Neural cell (in vitro differentiated cells): Measurements from ENCODE around the gene NUDCD2. TPM values are rescaled to one million over a fixed set of nuclear protein-coding genes. Genes with fewer than 3 reads are reported as not detected.

ENCODE experiments used
- H2AFZ ChIP-seq: fragments of 200-600, 300-800 bp; sonication (generic), shearing (Covaris generic); 2 replicates; pipeline ENCODE4 v1.6.0; 2014; ENCODE audit warnings: low read depth, mild to moderate bottlenecking, antibody characterized with exemption, low read length, moderate library complexity
- H3F3A ChIP-seq: fragments of 200-600 bp; shearing (Covaris generic); 2 replicates; pipeline ENCODE4 v1.6.1; 2016; ENCODE audit warnings: mild to moderate bottlenecking, moderate library complexity, mixed read lengths, antibody characterized with exemption, low read length; ENCODE audit not compliant: insufficient read depth, poor library complexity, severe bottlenecking
- H3K27ac ChIP-seq: fragments of 200-600, 300-800 bp; sonication (generic), shearing (Covaris generic); 2 replicates; pipeline ENCODE4 v1.5.1; 2014; ENCODE audit warnings: mild to moderate bottlenecking, low read length, moderate library complexity
- H3K27me3 ChIP-seq: fragments of 300-800, 200-600 bp; sonication (generic), shearing (Covaris generic); 2 replicates; pipeline ENCODE4 v1.6.0; 2014; ENCODE audit warnings: mild to moderate bottlenecking, low read depth, low read length, moderate library complexity; ENCODE audit not compliant: insufficient read depth
- H3K36me3 ChIP-seq: fragments of 300-800, 200-600 bp; sonication (generic), shearing (Covaris generic); 2 replicates; pipeline ENCODE4 v1.5.1; 2014; ENCODE audit warnings: mild to moderate bottlenecking, antibody characterized with exemption, low read length, moderate library complexity; ENCODE audit not compliant: insufficient read depth
- H3K4me2 ChIP-seq: fragments of 300-800, 200-600 bp; sonication (generic), shearing (Covaris generic); 2 replicates; pipeline ENCODE4 v1.6.0; 2014; ENCODE audit warnings: mild to moderate bottlenecking, low read length
- H3K4me3 ChIP-seq: fragments of 300-800, 200-600 bp; sonication (generic), shearing (Covaris generic); 2 replicates; pipeline ENCODE4 v1.5.1; 2014; ENCODE audit warnings: mild to moderate bottlenecking, low read length, moderate library complexity
- H3K79me2 ChIP-seq: fragments of 200-600 bp; shearing (Covaris generic); replicated peaks from 2 replicates; pipeline ENCODE4 v1.6.0; 2014; ENCODE audit warnings: mild to moderate bottlenecking, low read length, moderate library complexity; ENCODE audit not compliant: insufficient read depth
- H3K9ac ChIP-seq: fragments of 300-800, 200-600 bp; sonication (generic), shearing (Covaris generic); 2 replicates; pipeline ENCODE4 v1.6.1; 2016; ENCODE audit warnings: mild to moderate bottlenecking, low read length, mixed read lengths
- H3K9me2 ChIP-seq: fragments of 200-600 bp; shearing (Covaris generic); 2 replicates; pipeline ENCODE4 v1.6.1; 2016; ENCODE audit warnings: mild to moderate bottlenecking, low read length, mixed read lengths; ENCODE audit not compliant: insufficient read depth
- H3K9me3 ChIP-seq: fragments of 200-600, 300-800 bp; sonication (generic), shearing (Covaris generic); 2 replicates; pipeline ENCODE4 v1.6.1; 2016; ENCODE audit warnings: mild to moderate bottlenecking, mixed run types, low read length, moderate library complexity, mixed read lengths
- H4K20me1 ChIP-seq: fragments of 200-600 bp; shearing (Covaris generic); 2 replicates; pipeline ENCODE4 v1.6.1; 2016; ENCODE audit warnings: mild to moderate bottlenecking, mixed run types; ENCODE audit not compliant: insufficient read depth
- EP300 ChIP-seq: fragments of 450-650 bp; conservative IDR thresholded peaks from 2 replicates; pipeline ENCODE4 v1.6.1; 2014; ENCODE audit warnings: antibody characterized with exemption, mild to moderate bottlenecking, moderate library complexity; ENCODE audit not compliant: poor library complexity, severe bottlenecking
- EZH2 ChIP-seq: fragments of 200-600, 300-800 bp; shearing (Covaris generic), sonication (generic); IDR thresholded peaks from 2 replicates; pipeline ENCODE4 v1.6.1; 2014; ENCODE audit warnings: antibody characterized with exemption, low read length, borderline replicate concordance, mild to moderate bottlenecking; ENCODE audit not compliant: insufficient read depth, poor library complexity, severe bottlenecking
- MXI1 ChIP-seq: fragments of 450-650 bp; conservative IDR thresholded peaks from 2 replicates; pipeline ENCODE4 v1.6.1; 2014; ENCODE audit warnings: antibody characterized with exemption, mild to moderate bottlenecking; ENCODE audit not compliant: poor library complexity, severe bottlenecking
- POLR2AphosphoS5 ChIP-seq: IDR thresholded peaks from 2 replicates; pipeline ENCODE4 v1.6.1; 2012
- RAD21 ChIP-seq: fragments of 450-650 bp; conservative IDR thresholded peaks from 2 replicates; pipeline ENCODE4 v1.6.1; 2014; ENCODE audit warnings: antibody characterized with exemption, mild to moderate bottlenecking, moderate library complexity
- SMC3 ChIP-seq: fragments of 450-650 bp; conservative IDR thresholded peaks from 2 replicates; pipeline ENCODE4 v1.6.1; 2014; ENCODE audit warnings: antibody characterized with exemption, mild to moderate bottlenecking, moderate library complexity; ENCODE audit not compliant: poor library complexity
- TAF1 ChIP-seq: IDR thresholded peaks from 2 replicates; pipeline ENCODE4 v1.6.1; 2012; ENCODE audit warnings: low read depth
- polyA plus RNA-seq: library from polyadenylated mRNA; depleted of rRNA; stranded (reverse); fragments of >200 nt; gene quantifications from 2 replicates; pipeline ENCODE4 v1.2.3, GENCODE V29; 2014
- TF ChIP-seq, protein P1 (sequence below): fragments of 450-650 bp; IDR thresholded peaks from 2 replicates; pipeline ENCODE4 v1.5.1; 2014; ENCODE audit warnings: antibody characterized with exemption, mild to moderate bottlenecking, moderate library complexity; ENCODE audit not compliant: poor library complexity, severe bottlenecking
- TF ChIP-seq, protein P2 (sequence below): IDR thresholded peaks from 2 replicates; pipeline ENCODE4 v1.6.1; 2012; ENCODE audit warnings: borderline replicate concordance

NUDCD2 gene
- polyA plus RNA-seq, 1 donor from 2014 or later: 17.7 TPM

DNA sequence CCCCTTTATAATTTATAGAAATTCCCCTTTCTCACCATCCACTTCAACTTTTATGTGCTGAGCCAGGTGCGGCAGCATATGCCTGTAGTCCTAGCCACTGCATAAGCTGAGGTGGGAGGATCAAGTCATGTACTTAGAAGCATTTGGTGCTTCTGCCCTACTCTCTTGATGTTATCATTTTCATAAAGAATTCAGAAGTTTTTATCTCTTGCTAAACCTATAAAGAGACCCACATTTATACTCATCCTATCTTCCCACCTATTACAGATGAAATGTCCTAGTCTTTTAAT, 19.0 kb upstream of the NUDCD2 start:
- no peaks in the 10 kb centered on the region for H3F3A ChIP-seq
- no peak overlapping the region for H3K4me3 ChIP-seq
- no peak overlapping the region for H3K4me2 ChIP-seq
- H2AFZ ChIP-seq: no peak overlapping the region
- TF ChIP-seq, protein P1, sequence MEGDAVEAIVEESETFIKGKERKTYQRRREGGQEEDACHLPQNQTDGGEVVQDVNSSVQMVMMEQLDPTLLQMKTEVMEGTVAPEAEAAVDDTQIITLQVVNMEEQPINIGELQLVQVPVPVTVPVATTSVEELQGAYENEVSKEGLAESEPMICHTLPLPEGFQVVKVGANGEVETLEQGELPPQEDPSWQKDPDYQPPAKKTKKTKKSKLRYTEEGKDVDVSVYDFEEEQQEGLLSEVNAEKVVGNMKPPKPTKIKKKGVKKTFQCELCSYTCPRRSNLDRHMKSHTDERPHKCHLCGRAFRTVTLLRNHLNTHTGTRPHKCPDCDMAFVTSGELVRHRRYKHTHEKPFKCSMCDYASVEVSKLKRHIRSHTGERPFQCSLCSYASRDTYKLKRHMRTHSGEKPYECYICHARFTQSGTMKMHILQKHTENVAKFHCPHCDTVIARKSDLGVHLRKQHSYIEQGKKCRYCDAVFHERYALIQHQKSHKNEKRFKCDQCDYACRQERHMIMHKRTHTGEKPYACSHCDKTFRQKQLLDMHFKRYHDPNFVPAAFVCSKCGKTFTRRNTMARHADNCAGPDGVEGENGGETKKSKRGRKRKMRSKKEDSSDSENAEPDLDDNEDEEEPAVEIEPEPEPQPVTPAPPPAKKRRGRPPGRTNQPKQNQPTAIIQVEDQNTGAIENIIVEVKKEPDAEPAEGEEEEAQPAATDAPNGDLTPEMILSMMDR: no peak
- TF ChIP-seq EZH2 (no peak), SMC3 (no peak), TAF1 (no peak), POLR2AphosphoS5 (no peak), EP300 (no peak), RAD21 (no peak), MXI1 (no peak)
- TF ChIP-seq, protein P2, sequence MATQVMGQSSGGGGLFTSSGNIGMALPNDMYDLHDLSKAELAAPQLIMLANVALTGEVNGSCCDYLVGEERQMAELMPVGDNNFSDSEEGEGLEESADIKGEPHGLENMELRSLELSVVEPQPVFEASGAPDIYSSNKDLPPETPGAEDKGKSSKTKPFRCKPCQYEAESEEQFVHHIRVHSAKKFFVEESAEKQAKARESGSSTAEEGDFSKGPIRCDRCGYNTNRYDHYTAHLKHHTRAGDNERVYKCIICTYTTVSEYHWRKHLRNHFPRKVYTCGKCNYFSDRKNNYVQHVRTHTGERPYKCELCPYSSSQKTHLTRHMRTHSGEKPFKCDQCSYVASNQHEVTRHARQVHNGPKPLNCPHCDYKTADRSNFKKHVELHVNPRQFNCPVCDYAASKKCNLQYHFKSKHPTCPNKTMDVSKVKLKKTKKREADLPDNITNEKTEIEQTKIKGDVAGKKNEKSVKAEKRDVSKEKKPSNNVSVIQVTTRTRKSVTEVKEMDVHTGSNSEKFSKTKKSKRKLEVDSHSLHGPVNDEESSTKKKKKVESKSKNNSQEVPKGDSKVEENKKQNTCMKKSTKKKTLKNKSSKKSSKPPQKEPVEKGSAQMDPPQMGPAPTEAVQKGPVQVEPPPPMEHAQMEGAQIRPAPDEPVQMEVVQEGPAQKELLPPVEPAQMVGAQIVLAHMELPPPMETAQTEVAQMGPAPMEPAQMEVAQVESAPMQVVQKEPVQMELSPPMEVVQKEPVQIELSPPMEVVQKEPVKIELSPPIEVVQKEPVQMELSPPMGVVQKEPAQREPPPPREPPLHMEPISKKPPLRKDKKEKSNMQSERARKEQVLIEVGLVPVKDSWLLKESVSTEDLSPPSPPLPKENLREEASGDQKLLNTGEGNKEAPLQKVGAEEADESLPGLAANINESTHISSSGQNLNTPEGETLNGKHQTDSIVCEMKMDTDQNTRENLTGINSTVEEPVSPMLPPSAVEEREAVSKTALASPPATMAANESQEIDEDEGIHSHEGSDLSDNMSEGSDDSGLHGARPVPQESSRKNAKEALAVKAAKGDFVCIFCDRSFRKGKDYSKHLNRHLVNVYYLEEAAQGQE: no peak
- H3K9me2 ChIP-seq: no peaks in the 10 kb centered on the region
- H3K27ac ChIP-seq: no peak overlapping the region
- no peaks in the 10 kb centered on the region for H3K79me2 ChIP-seq
- H3K9me3 ChIP-seq: no peaks in the 10 kb centered on the region
- H4K20me1 ChIP-seq: no peaks in the 10 kb centered on the region
- H3K27me3 ChIP-seq: no peaks in the 10 kb centered on the region
- no peaks in the 10 kb centered on the region for H3K36me3 ChIP-seq
- no peak overlapping the region for H3K9ac ChIP-seq

DNA sequence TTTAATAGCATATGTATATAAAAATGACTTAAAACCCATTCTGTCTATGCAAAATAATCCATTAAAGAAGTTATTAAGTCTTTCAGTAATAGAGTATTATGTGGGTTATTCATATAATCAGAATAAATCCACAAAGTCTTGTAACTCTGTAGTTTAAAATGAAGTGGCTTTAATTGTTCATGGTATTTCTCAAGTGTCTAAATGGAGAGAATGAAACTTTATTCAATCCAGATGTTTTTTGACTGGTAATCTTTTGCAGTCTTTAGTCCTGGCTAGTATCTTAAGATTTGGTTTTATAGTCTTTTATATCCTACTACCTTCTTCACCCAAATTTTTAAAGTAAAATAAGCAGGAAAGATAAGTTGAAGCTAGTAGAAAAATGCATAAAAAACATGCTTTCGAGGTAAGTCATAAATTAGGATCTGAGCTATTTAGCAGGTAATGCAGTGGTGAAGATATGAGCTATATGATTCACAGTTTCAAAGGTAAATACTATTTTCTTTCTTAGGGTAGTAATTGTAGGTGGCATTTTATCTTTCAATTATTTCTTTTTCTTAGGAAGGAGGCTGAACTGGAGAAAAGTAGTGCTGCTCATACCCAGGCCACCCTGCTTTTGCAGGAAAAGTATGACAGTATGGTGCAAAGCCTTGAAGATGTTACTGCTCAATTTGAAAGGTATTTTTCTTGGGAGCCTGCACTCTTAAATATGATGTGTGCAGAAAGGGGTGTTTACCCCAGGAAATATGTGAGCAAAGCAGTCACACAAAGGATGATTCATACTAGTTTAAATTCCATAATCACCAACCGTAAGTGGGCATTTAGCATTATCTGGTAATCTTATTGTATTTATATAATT, 18.5 kb upstream of the NUDCD2 start:
- H3F3A ChIP-seq: no peaks in the 10 kb centered on the region
- H3K4me3 ChIP-seq: no peak overlapping the region
- no peak overlapping the region for H3K9ac ChIP-seq
- no peaks in the 10 kb centered on the region for H3K27me3 ChIP-seq
- H3K36me3 ChIP-seq: no peaks in the 10 kb centered on the region
- no peak for TF ChIP-seq POLR2AphosphoS5
- TF ChIP-seq, protein P2: no peak
- no peak for TF ChIP-seq RAD21
- TF ChIP-seq TAF1: no peak
- no peak for TF ChIP-seq SMC3
- no peak overlapping the region for H2AFZ ChIP-seq
- H3K4me2 ChIP-seq: no peak overlapping the region
- no peaks in the 10 kb centered on the region for H3K9me3 ChIP-seq
- H3K27ac ChIP-seq: no peak overlapping the region
- H4K20me1 ChIP-seq: no peaks in the 10 kb centered on the region
- H3K79me2 ChIP-seq: no peaks in the 10 kb centered on the region
- no peaks in the 10 kb centered on the region for H3K9me2 ChIP-seq
